Naive B cell (primary cell): ENCODE measurements around the gene BCAT1. TPM values are rescaled to one million over a fixed set of nuclear protein-coding genes. Genes with fewer than 3 reads are reported as not detected.

Experiments used
- ATAC-seq, 2 donors: fragments of 150-1000 bp; cut with Tn5 transposase; 2 replicates each; pipeline ENCODE4 v1.10.0; 2021; ENCODE audit warnings: low read depth in 2 of 2, mild to moderate bottlenecking in 2 of 2, moderate library complexity in 2 of 2
- DNase-seq: peaks from one replicate; pipeline ENCODE4 v3.0.0; 2022
- H3K27ac Mint-ChIP-seq, 6 donors: one replicate each; pipeline ENCODE4 v1.8.0; 2020 to 2022; ENCODE audit warnings: mild to moderate bottlenecking in 6 of 6, mixed read lengths in 6 of 6, moderate library complexity in 5 of 6, inconsistent platforms in 2 of 6
- H3K27me3 Mint-ChIP-seq, 3 donors: one replicate each; pipeline ENCODE4 v1.8.0; 2021 to 2022; ENCODE audit warnings: mixed read lengths in 3 of 3, mild to moderate bottlenecking in 1 of 3
- H3K36me3 Mint-ChIP-seq, 2 donors: one replicate each; pipeline ENCODE4 v1.8.0; 2020 to 2022; ENCODE audit warnings: mixed read lengths in 2 of 2, inconsistent platforms in 1 of 2, mild to moderate bottlenecking in 1 of 2
- H3K4me1 Mint-ChIP-seq, 3 donors: one replicate each; pipeline ENCODE4 v1.8.0; 2020 to 2022; ENCODE audit warnings: mixed read lengths in 3 of 3, inconsistent platforms in 1 of 3, mild to moderate bottlenecking in 1 of 3, moderate library complexity in 1 of 3
- H3K4me3 Mint-ChIP-seq, 8 donors: one replicate each; pipeline ENCODE4 v1.8.0; 2020 to 2022; ENCODE audit warnings: mild to moderate bottlenecking in 8 of 8, mixed read lengths in 8 of 8, moderate library complexity in 8 of 8, inconsistent platforms in 2 of 8
- H3K9me3 Mint-ChIP-seq, 7 donors: one replicate each; pipeline ENCODE4 v1.8.0; 2020 to 2022; ENCODE audit warnings: mixed read lengths in 7 of 7, mild to moderate bottlenecking in 5 of 7, inconsistent platforms in 2 of 7, moderate library complexity in 1 of 7
- polyA plus RNA-seq, 6 donors: library from polyadenylated mRNA; unstranded; fragments of 300-500 nt; fragmentation: Illumina TruSeq; gene quantifications; one replicate each; pipeline ENCODE4 v1.2.3, GENCODE V29; 2021; ENCODE audit warnings: low read depth in 6 of 6

Gene BCAT1
- polyA plus RNA-seq, 6 donors from 2014 or later, result 0.18 to 4.9 (median 1.8) TPM; not detected in 1

GRCh38 chr12:24780697-24781368 lies 168.1 kb downstream of the BCAT1 start:
- ATAC-seq (no peak), DNase-seq (no peak)
- H3K27ac Mint-ChIP-seq, result no peak overlapping the region
- H3K9me3 Mint-ChIP-seq, result peaks cover 0 to 3% (median under 1%) of the 10 kb centered on the region in 7 donors
- no peaks in the 10 kb centered on the region for H3K4me1 Mint-ChIP-seq
- H3K4me3 Mint-ChIP-seq, result no peak overlapping the region
- H3K27me3 Mint-ChIP-seq, result no peaks in the 10 kb centered on the region
- no peaks in the 10 kb centered on the region for H3K36me3 Mint-ChIP-seq

GRCh38 chr12:24778486-24779304 lies 170.2 kb downstream of the BCAT1 start:
- Mint-ChIP-seq H3K9me3 (peaks cover 0 to 6% (median 5%) of the 10 kb centered on the region in 7 donors), H3K27ac (no peak overlapping the region), H3K4me1 (no peaks in the 10 kb centered on the region), H3K27me3 (no peaks in the 10 kb centered on the region), H3K4me3 (no peak overlapping the region), H3K36me3 (no peaks in the 10 kb centered on the region)
- DNase-seq (no peak), ATAC-seq (peak; percentile 71 to 73)

- Mint-ChIP-seq H3K27ac (peak overlapping the region in 2 of 6 donors; percentile 6 to 27), H3K27me3 (no peaks in the 10 kb centered on the region)
- ATAC-seq, result no peak
Measured at GRCh38 chr12:24777359-24777758, 171.5 kb downstream of the BCAT1 start.

GRCh38 chr12:24776861-24777260 lies 172.0 kb downstream of the BCAT1 start:
- H3K27ac Mint-ChIP-seq, result peak overlapping the region in 1 of 6 donors; percentile 6

More at GRCh38 chr12:24777359-24777758, 171.5 kb downstream of the BCAT1 start:
- H3K4me1 Mint-ChIP-seq, result no peaks in the 10 kb centered on the region
- no peak overlapping the region for H3K4me3 Mint-ChIP-seq
- DNase-seq, result no peak
- H3K36me3 Mint-ChIP-seq, result no peaks in the 10 kb centered on the region
- peaks cover 0 to 6% (median 5%) of the 10 kb centered on the region in 7 donors for H3K9me3 Mint-ChIP-seq

GRCh38 chr12:24775073-24775472 lies 173.8 kb downstream of the BCAT1 start:
- no peak overlapping the region for H3K4me3 Mint-ChIP-seq
- no peaks in the 10 kb centered on the region for H3K36me3 Mint-ChIP-seq
- peaks cover 0 to 6% (median 5%) of the 10 kb centered on the region in 7 donors for H3K9me3 Mint-ChIP-seq
- no peak for DNase-seq
- no peaks in the 10 kb centered on the region for H3K4me1 Mint-ChIP-seq
- H3K27ac Mint-ChIP-seq, result peak overlapping the region in 1 of 6 donors; percentile 51
- no peaks in the 10 kb centered on the region for H3K27me3 Mint-ChIP-seq
- ATAC-seq, result no peak

More at GRCh38 chr12:24776861-24777260, 172.0 kb downstream of the BCAT1 start:
- no peaks in the 10 kb centered on the region for H3K27me3 Mint-ChIP-seq
- no peak overlapping the region for H3K4me3 Mint-ChIP-seq
- peaks cover 0 to 6% (median 5%) of the 10 kb centered on the region in 7 donors for H3K9me3 Mint-ChIP-seq
- no peak for ATAC-seq
- H3K36me3 Mint-ChIP-seq, result no peaks in the 10 kb centered on the region
- H3K4me1 Mint-ChIP-seq, result no peaks in the 10 kb centered on the region
- no peak for DNase-seq

GRCh38 chr12:24773996-24774395 lies 174.9 kb downstream of the BCAT1 start:
- H3K9me3 Mint-ChIP-seq, result peaks cover 0 to 6% (median 5%) of the 10 kb centered on the region in 7 donors
- peak overlapping the region in 1 of 6 donors; percentile 1 for H3K27ac Mint-ChIP-seq
- H3K4me1 Mint-ChIP-seq, result no peaks in the 10 kb centered on the region
- DNase-seq, result no peak
- H3K4me3 Mint-ChIP-seq, result no peak overlapping the region
- ATAC-seq, result no peak
- no peaks in the 10 kb centered on the region for H3K27me3 Mint-ChIP-seq
- H3K36me3 Mint-ChIP-seq, result no peaks in the 10 kb centered on the region

- Mint-ChIP-seq H3K4me3 (no peak overlapping the region), H3K9me3 (peaks cover 0 to 7% (median 5%) of the 10 kb centered on the region in 7 donors), H3K4me1 (no peaks in the 10 kb centered on the region)
Measured at GRCh38 chr12:24772813-24773212, 176.1 kb downstream of the BCAT1 start.

GRCh38 chr12:24770821-24771220 lies 178.1 kb downstream of the BCAT1 start:
- Mint-ChIP-seq H3K4me1 (no peaks in the 10 kb centered on the region), H3K27ac (no peak overlapping the region), H3K9me3 (peaks cover 0 to 10% (median 4%) of the 10 kb centered on the region in 7 donors), H3K4me3 (no peak overlapping the region), H3K27me3 (no peaks in the 10 kb centered on the region), H3K36me3 (no peaks in the 10 kb centered on the region)
- no peak for DNase-seq
- ATAC-seq, result no peak

More at GRCh38 chr12:24772813-24773212, 176.1 kb downstream of the BCAT1 start:
- H3K27ac Mint-ChIP-seq, result no peak overlapping the region
- no peak for DNase-seq
- H3K27me3 Mint-ChIP-seq, result no peaks in the 10 kb centered on the region
- no peaks in the 10 kb centered on the region for H3K36me3 Mint-ChIP-seq
- no peak for ATAC-seq

GRCh38 chr12:24770334-24770733 lies 178.6 kb downstream of the BCAT1 start:
- Mint-ChIP-seq H3K4me1 (no peaks in the 10 kb centered on the region), H3K4me3 (no peak overlapping the region), H3K27ac (no peak overlapping the region), H3K27me3 (no peaks in the 10 kb centered on the region), H3K9me3 (peaks cover 0 to 10% (median 0%) of the 10 kb centered on the region in 7 donors), H3K36me3 (no peaks in the 10 kb centered on the region)
- DNase-seq (no peak), ATAC-seq (no peak)

- ATAC-seq, result no peak
- Mint-ChIP-seq H3K36me3 (no peaks in the 10 kb centered on the region), H3K27ac (no peak overlapping the region), H3K4me3 (no peak overlapping the region), H3K27me3 (no peaks in the 10 kb centered on the region), H3K4me1 (no peaks in the 10 kb centered on the region), H3K9me3 (peaks cover 0 to 10% (median 0%) of the 10 kb centered on the region in 7 donors)
- no peak for DNase-seq
Measured at GRCh38 chr12:24769682-24770081, 179.2 kb downstream of the BCAT1 start.

- no peak for DNase-seq
- Mint-ChIP-seq H3K36me3 (no peaks in the 10 kb centered on the region), H3K4me3 (no peak overlapping the region), H3K4me1 (no peaks in the 10 kb centered on the region), H3K27me3 (peaks cover 0 to 4% (median 0%) of the 10 kb centered on the region in 3 donors), H3K9me3 (peaks cover 0 to 10% (median 0%) of the 10 kb centered on the region in 7 donors), H3K27ac (no peak overlapping the region)
- no peak for ATAC-seq
Measured at GRCh38 chr12:24768415-24768814, 180.5 kb downstream of the BCAT1 start.

- no peak overlapping the region for H3K27ac Mint-ChIP-seq
- peaks cover 0 to 10% (median 0%) of the 10 kb centered on the region in 7 donors for H3K9me3 Mint-ChIP-seq
- H3K4me1 Mint-ChIP-seq, result no peaks in the 10 kb centered on the region
- H3K4me3 Mint-ChIP-seq, result no peak overlapping the region
- H3K36me3 Mint-ChIP-seq, result no peaks in the 10 kb centered on the region
- H3K27me3 Mint-ChIP-seq, result peaks cover 0 to 4% (median 0%) of the 10 kb centered on the region in 3 donors
- DNase-seq (no peak), ATAC-seq (no peak)
Measured at GRCh38 chr12:24767016-24767415, 181.9 kb downstream of the BCAT1 start.

GRCh38 chr12:24764712-24765111 lies 184.2 kb downstream of the BCAT1 start:
- H3K4me3 Mint-ChIP-seq, result no peak overlapping the region

More at GRCh38 chr12:24764712-24765111, 184.2 kb downstream of the BCAT1 start:
- no peak for ATAC-seq
- H3K9me3 Mint-ChIP-seq, result peaks cover 0 to 10% (median 0%) of the 10 kb centered on the region in 7 donors
- no peaks in the 10 kb centered on the region for H3K36me3 Mint-ChIP-seq
- no peak overlapping the region for H3K27ac Mint-ChIP-seq
- no peak for DNase-seq
- no peaks in the 10 kb centered on the region for H3K4me1 Mint-ChIP-seq
- peaks cover 0 to 4% (median 0%) of the 10 kb centered on the region in 3 donors for H3K27me3 Mint-ChIP-seq
